Spinal cord (tissue), 10 donors: ENCODE data around the gene WNT9B. TPM values are rescaled to one million over a fixed set of nuclear protein-coding genes. Genes with fewer than 3 reads are reported as not detected.

Source experiments
- DNase-seq, 6 donors: peaks; one replicate each; pipeline versions ENCODE4 v3.0.0 to v3.0.0-alpha.2; 2013 to 2015; ENCODE audit warnings: low spot score in 6 of 6, low read depth in 4 of 6
- H3K27ac ChIP-seq: one replicate; pipeline ENCODE4 v1.5.1; 2013; ENCODE audit warnings: low read depth, low read length, control low read depth
- H3K27me3 ChIP-seq: one replicate; pipeline ENCODE4 v1.6.1; 2013; ENCODE audit warnings: low read length; ENCODE audit not compliant: control insufficient read depth, insufficient read depth
- H3K36me3 ChIP-seq: one replicate; pipeline ENCODE4 v1.6.1; 2013; ENCODE audit warnings: low read length; ENCODE audit not compliant: control insufficient read depth, insufficient read depth
- H3K4me1 ChIP-seq: one replicate; pipeline ENCODE4 v1.6.1; 2013; ENCODE audit warnings: low read length; ENCODE audit not compliant: control insufficient read depth, insufficient read depth
- H3K4me3 ChIP-seq: one replicate; pipeline ENCODE4 v1.5.1; 2013; ENCODE audit warnings: low read depth, low read length, control low read depth
- H3K9me3 ChIP-seq: one replicate; pipeline ENCODE4 v1.6.1; 2013; ENCODE audit warnings: low read length; ENCODE audit not compliant: control insufficient read depth, insufficient read depth
- WGBS: methylation state at CpG from one replicate; pipeline ENCODE4 v1.1.5; 2013; ENCODE audit warnings: missing lambda C conversion rate; ENCODE audit not compliant: insufficient coverage; 5-methylcytosine and 5-hydroxymethylcytosine counted together
- polyA plus RNA-seq, 2 donors: library from polyadenylated mRNA; unstranded; fragments of 120-200 nt; gene quantifications; one replicate each; pipeline ENCODE4 v1.2.1, GENCODE V29; 2013; ENCODE audit not compliant: insufficient read length in 2 of 2
- total RNA-seq, 2 donors: library from RNA; depleted of rRNA in 1 of 2; stranded (reverse); fragments of 120-200 nt in 1 of 2; fragments of >200 nt in 1 of 2; gene quantifications; one replicate each; pipeline versions ENCODE4 v1.2.3 to v1.2.4, GENCODE V29; 2013 to 2014
- donor health status: healthy.

Gene WNT9B
- total and polyA plus RNA-seq, 4 donors = 0.44 to 2.1 (median 0.96) TPM

- no peak for DNase-seq
- 78% methylated on average over 1 of the region's 2 CpGs for WGBS
- H3K36me3 ChIP-seq = no peaks in the 10 kb centered on the region
- no peaks in the 10 kb centered on the region for H3K27me3 ChIP-seq
- no peak overlapping the region for H3K27ac ChIP-seq
- no peak overlapping the region for H3K4me3 ChIP-seq
- H3K9me3 ChIP-seq = no peaks in the 10 kb centered on the region
- H3K4me1 ChIP-seq = peaks cover 10% of the 10 kb centered on the region
These were observed 47.0 kb downstream of the WNT9B start for GRCh38 chr17:46898364-46898763.

DNA sequence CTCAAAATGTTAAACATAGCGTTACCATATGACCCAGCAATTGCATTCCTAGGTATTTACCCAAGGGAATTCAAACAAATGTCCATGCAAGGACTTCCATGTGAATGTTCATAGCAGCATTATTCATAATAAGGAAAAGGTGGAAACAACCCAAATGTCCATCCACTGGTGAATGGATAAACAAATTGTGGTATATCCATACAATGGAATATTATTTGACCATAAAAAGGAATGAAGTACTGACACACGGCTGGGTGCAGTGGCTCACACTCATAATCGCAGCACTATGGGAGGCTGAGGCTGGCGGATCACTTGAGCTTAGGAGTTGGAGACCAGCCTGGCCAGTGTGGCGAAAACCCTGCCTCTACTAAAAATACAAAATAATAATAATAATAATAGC, 47.5 kb downstream of the WNT9B start:
- Histone ChIP-seq H3K27ac (no peak overlapping the region), H3K36me3 (no peaks in the 10 kb centered on the region), H3K4me1 (peaks cover 10% of the 10 kb centered on the region), H3K4me3 (no peak overlapping the region), H3K9me3 (no peaks in the 10 kb centered on the region), H3K27me3 (no peaks in the 10 kb centered on the region)
- WGBS = 100% methylated on average over 2 of the region's 5 CpGs
- no peak for DNase-seq

GRCh38 chr17:46901291-46901690, 49.9 kb downstream of the WNT9B start:
- Histone ChIP-seq H3K4me1 (no peaks in the 10 kb centered on the region), H3K36me3 (no peaks in the 10 kb centered on the region), H3K27ac (no peak overlapping the region), H3K4me3 (no peak overlapping the region), H3K9me3 (no peaks in the 10 kb centered on the region), H3K27me3 (no peaks in the 10 kb centered on the region)
- WGBS = 77% methylated on average over 8 of the region's 9 CpGs
- no peak for DNase-seq

DNA sequence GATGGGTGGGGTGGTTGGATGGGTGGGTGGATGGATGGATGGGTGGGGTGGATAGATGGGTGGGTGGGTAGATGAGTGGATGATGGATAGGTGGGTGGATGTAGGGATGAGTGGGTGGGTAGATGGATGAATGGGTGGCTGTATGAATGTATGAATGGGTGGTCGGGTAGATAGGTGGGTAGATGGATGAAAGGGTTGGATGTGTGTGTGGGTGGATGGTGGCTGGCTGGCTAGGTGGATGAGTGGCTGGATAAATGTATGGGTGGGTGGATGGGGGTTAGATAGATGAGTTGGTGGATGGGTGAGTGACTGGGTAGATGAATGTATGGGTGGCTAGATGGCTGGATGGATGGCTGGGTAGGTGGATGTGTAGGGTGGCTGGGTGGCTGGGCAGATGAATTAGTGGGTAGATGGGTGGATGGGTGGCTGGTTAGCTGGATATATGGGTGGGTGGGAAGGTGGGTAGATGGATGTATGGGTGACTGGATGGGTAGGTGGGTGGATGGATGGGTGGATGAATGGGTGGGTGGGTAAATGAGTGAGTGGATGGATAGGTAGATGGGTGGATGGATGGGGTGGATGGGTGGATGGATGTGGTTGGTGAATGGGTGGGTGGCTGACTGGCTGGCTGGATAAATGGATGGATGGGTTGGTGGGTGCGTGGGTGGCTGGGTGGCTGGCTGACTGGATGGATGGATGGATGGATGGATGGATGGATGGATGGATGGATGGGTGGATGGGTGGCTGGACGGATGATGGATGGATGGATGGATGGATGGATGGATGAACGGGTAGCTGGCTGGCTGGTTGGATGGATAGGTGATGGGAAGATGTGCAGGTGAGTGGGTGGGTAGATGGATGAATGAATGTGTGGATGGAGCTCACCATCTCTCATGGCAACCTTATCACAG, 52.6 kb downstream of the WNT9B start:
- H3K9me3 ChIP-seq = no peaks in the 10 kb centered on the region
- no peak for DNase-seq
- H3K36me3 ChIP-seq = no peaks in the 10 kb centered on the region
- no peak overlapping the region for H3K4me3 ChIP-seq
- no peaks in the 10 kb centered on the region for H3K27me3 ChIP-seq
- H3K27ac ChIP-seq = no peak overlapping the region
- WGBS = 95% methylated on average over 3 of the region's 4 CpGs
- H3K4me1 ChIP-seq = no peaks in the 10 kb centered on the region

DNA sequence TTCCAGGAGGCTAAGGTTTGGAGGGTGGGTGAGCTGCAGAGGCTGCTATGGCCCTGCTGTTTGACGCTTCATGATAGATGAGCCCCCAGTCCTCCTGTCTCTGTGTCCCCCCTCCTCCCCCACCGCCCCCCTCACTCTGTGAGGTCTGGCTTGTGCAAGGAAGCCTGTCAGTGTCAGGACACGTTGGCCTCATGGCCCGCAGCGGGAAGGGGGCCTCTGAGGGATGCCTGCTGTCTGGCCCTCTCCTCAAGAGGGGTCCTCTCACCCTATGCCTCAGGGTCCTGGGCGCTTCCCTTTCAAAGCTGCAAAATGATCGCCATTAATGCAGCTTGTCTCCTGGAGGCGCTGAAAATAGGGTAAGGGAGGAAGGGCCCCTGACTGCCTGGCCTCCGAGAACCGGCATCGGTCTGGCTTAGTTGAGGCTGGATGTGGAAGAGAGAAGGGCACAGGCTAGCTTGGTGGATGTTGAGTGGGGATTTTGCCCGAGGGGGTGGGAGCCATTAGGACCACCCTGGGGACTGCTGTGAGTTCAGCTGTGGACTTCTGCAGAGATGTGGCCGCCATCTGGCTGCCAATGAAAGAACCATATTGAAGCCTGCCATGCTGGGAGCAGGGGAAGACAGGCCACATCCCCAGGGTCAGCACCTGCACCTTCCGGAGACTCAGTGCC, 56.8 kb downstream of the WNT9B start:
- no peak overlapping the region for H3K4me3 ChIP-seq
- WGBS = 63% methylated on average over 12 of the region's 14 CpGs
- H3K36me3 ChIP-seq = no peaks in the 10 kb centered on the region
- H3K9me3 ChIP-seq = no peaks in the 10 kb centered on the region
- H3K4me1 ChIP-seq = no peaks in the 10 kb centered on the region
- no peak for DNase-seq
- no peak overlapping the region for H3K27ac ChIP-seq
- no peaks in the 10 kb centered on the region for H3K27me3 ChIP-seq

GRCh38 chr17:46910179-46910927, 59.0 kb downstream of the WNT9B start:
- H3K27me3 ChIP-seq = no peaks in the 10 kb centered on the region
- no peaks in the 10 kb centered on the region for H3K9me3 ChIP-seq
- no peak overlapping the region for H3K4me3 ChIP-seq
- H3K36me3 ChIP-seq = no peaks in the 10 kb centered on the region
- H3K4me1 ChIP-seq = no peaks in the 10 kb centered on the region
- no peak for DNase-seq
- 79% methylated on average over 8 of the region's 10 CpGs for WGBS
- H3K27ac ChIP-seq = no peak overlapping the region

- Histone ChIP-seq H3K9me3 (no peaks in the 10 kb centered on the region), H3K27me3 (no peaks in the 10 kb centered on the region), H3K4me1 (no peaks in the 10 kb centered on the region), H3K36me3 (no peaks in the 10 kb centered on the region), H3K4me3 (no peak overlapping the region), H3K27ac (no peak overlapping the region)
- 93% methylated on average over 3 of the region's 3 CpGs for WGBS
- no peak for DNase-seq
These were observed 59.9 kb downstream of the WNT9B start for GRCh38 chr17:46911311-46911710.

- Histone ChIP-seq H3K4me1 (no peaks in the 10 kb centered on the region), H3K9me3 (no peaks in the 10 kb centered on the region), H3K36me3 (no peaks in the 10 kb centered on the region), H3K27ac (no peak overlapping the region), H3K4me3 (no peak overlapping the region), H3K27me3 (no peaks in the 10 kb centered on the region)
- WGBS = 0% methylated on average over 1 of the region's 1 CpG
- no peak for DNase-seq
These were observed 64.2 kb downstream of the WNT9B start for GRCh38 chr17:46915596-46915995.

DNA sequence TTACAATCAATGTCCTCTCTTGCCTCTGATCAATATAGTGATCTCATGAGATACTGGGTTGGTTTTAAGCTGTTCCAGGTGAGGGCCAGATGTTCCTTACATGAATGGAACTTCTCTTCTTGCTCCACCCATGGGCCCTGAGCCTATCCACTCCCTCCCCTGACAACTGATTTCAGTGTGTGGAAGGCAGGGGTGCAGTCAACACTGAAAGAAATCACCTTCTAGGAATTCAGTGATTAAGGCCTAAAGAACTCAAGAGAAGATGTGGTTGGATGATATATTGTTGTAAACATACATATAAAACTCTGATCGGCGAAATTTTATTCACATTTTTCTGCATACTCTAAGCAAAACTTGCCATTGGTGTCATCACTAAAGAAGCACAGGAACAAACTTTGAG, 64.8 kb downstream of the WNT9B start:
- no peak overlapping the region for H3K4me3 ChIP-seq
- no CpG with 5 or more reads among the region's 2 CpGs for WGBS
- no peaks in the 10 kb centered on the region for H3K27me3 ChIP-seq
- no peak overlapping the region for H3K27ac ChIP-seq
- no peaks in the 10 kb centered on the region for H3K9me3 ChIP-seq
- no peaks in the 10 kb centered on the region for H3K4me1 ChIP-seq
- H3K36me3 ChIP-seq = no peaks in the 10 kb centered on the region
- DNase-seq = no peak
